Esophagus (tissue), 2 donors: ENCODE data around the gene CYB5R4. TPM values are rescaled to one million over a fixed set of nuclear protein-coding genes. Genes with fewer than 3 reads are reported as not detected.

Source experiments
- H3K27ac ChIP-seq, 2 donors: one replicate each; pipeline ENCODE4 v1.5.1; 2013; ENCODE audit warnings: low read depth in 2 of 2, mild to moderate bottlenecking in 2 of 2, inconsistent platforms in 1 of 2, low read length in 1 of 2, moderate library complexity in 1 of 2
- H3K27me3 ChIP-seq, 2 donors: one replicate each; pipeline ENCODE4 v1.6.1; 2013; ENCODE audit warnings: low read length in 2 of 2, control low read depth in 1 of 2, mild to moderate bottlenecking in 1 of 2; ENCODE audit not compliant: insufficient read depth in 2 of 2, control insufficient read depth in 1 of 2
- H3K36me3 ChIP-seq, 2 donors: one replicate each; pipeline ENCODE4 v1.6.1; 2013; ENCODE audit warnings: low read length in 1 of 2; ENCODE audit not compliant: control insufficient read depth in 2 of 2, insufficient read depth in 2 of 2
- H3K4me1 ChIP-seq, 2 donors: one replicate each; pipeline ENCODE4 v1.6.1; 2013; ENCODE audit warnings: low read length in 1 of 2; ENCODE audit not compliant: control insufficient read depth in 2 of 2, insufficient read depth in 2 of 2
- H3K4me3 ChIP-seq, 2 donors: one replicate each; pipeline ENCODE4 v1.5.1; 2013; ENCODE audit warnings: low read length in 2 of 2, mild to moderate bottlenecking in 2 of 2, low read depth in 1 of 2, moderate library complexity in 1 of 2
- H3K9me3 ChIP-seq, 2 donors: one replicate each; pipeline ENCODE4 v1.6.1; 2013; ENCODE audit warnings: mild to moderate bottlenecking in 2 of 2, low read depth in 1 of 2, low read length in 1 of 2, moderate library complexity in 1 of 2; ENCODE audit not compliant: control insufficient read depth in 2 of 2, insufficient read depth in 1 of 2
- WGBS, 2 donors: extraction: QIAGEN DNeasy Blood & Tissue Kit; methylation state at CpG; one replicate each; pipeline ENCODE4 v1.1.7; 2013; 5-methylcytosine and 5-hydroxymethylcytosine counted together
- polyA plus RNA-seq, 2 donors: library from polyadenylated mRNA; stranded (reverse); fragments of 200-250 nt; gene quantifications; one replicate each; pipeline ENCODE4 v1.2.3, GENCODE V29; 2013
- donor health status: healthy with polysubstance abuse.
- donor health status: Bipolar disorder and iron deficiency.

CYB5R4 gene
- polyA plus RNA-seq, 2 donors = 2.8 to 8.1 TPM

DNA sequence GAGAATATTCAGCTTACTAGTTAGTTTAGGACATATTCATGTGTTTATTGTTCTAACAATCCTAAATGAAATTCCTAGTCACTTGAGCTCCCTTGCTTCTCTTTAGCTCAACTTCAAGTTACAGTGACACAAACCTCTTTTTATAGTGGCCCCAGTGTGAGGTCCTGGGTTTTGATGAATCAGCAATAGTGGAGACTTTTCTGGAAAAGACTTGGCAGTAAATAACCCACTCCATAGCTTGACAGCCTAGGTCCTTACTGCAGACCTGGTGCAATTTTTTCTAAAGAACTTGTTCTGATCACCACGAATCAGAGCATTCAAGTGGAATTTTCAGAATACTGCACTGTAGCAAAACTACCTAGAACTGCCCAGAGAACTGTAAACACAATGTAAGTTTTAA is 13.2 kb upstream of the CYB5R4 start:
- Histone ChIP-seq H3K9me3 (no peaks in the 10 kb centered on the region), H3K4me3 (no peak overlapping the region), H3K36me3 (no peaks in the 10 kb centered on the region), H3K27ac (no peak overlapping the region), H3K4me1 (no peaks in the 10 kb centered on the region), H3K27me3 (no peaks in the 10 kb centered on the region)
- 39 to 49% methylated on average over 1 of the region's 1 CpG for WGBS, 2 donors

DNA sequence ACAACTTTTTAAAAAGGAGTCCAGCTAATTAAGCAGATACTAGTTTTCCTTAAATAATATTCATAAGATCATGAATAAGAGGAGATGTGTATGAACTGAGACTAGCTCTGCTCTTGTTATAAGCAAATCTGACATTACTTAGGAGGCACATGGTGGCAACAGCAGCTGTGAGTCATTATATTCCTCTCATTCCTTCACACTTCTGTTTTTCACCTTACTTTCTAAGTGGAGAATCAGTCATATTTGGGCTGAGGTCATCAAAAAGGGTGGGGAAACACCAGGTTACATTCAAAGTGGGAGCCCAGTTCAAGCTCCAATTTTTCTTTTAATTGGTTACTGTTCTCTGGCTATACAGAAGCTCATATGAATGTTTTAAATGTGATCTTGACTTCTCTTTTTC is 12.3 kb upstream of the CYB5R4 start:
- H3K9me3 ChIP-seq = no peaks in the 10 kb centered on the region
- H3K4me3 ChIP-seq = no peak overlapping the region
- H3K27ac ChIP-seq = no peak overlapping the region
- no peaks in the 10 kb centered on the region for H3K27me3 ChIP-seq
- no peaks in the 10 kb centered on the region for H3K4me1 ChIP-seq
- H3K36me3 ChIP-seq = no peaks in the 10 kb centered on the region

DNA sequence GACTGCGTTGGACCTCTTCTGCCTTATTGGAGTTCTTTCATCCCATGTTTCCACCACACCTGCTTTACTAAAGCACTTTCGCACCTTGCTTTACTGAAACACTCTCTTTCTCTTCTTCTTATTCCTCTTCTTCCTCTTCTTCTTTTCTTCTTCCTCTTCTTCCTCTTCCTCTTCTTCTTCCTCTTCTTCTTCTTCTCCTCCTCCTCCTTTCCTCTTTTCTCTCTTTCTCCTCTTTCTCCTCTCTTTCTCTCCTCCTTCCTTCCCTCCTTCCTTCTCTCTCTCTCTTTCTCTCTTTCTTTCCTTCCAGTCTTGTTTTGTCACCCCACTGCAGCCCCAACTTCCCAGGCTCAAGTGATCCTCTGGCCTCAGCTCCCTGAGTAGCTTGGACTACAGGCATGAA is 10.4 kb upstream of the CYB5R4 start:
- H3K4me3 ChIP-seq = no peak overlapping the region
- no peaks in the 10 kb centered on the region for H3K36me3 ChIP-seq
- H3K9me3 ChIP-seq = no peaks in the 10 kb centered on the region
- H3K4me1 ChIP-seq = peaks cover 6 to 13% of the 10 kb centered on the region in 2 donors
- no peak overlapping the region for H3K27ac ChIP-seq
- 77 to 85% methylated on average over 2 of the region's 2 CpGs for WGBS, 2 donors
- H3K27me3 ChIP-seq = peaks cover 0 to 5% of the 10 kb centered on the region in 2 donors

DNA sequence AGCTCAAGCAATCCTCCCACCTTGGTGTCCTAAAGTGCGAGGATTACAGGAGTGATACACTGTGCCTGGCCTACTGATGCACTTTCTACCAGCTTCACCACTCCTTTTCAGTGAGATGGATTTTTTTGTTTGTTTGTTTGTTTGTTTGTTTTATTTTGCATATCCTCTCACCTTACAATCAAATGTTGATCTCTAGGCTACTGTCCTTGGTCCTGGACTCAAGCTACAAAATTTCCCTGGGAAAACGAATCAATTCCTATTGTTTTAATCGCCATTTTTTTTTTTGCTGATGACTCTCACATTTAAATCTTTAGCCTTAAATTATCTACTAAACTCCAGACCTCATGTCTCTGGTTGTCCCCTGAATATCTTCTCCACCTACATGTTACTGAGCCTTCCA is 9.9 kb upstream of the CYB5R4 start:
- peaks cover 0 to 5% of the 10 kb centered on the region in 2 donors for H3K27me3 ChIP-seq
- H3K27ac ChIP-seq = no peak overlapping the region
- peaks cover 6 to 13% of the 10 kb centered on the region in 2 donors for H3K4me1 ChIP-seq
- WGBS, 2 donors = 78 to 80% methylated on average over 3 of the region's 3 CpGs
- no peak overlapping the region for H3K4me3 ChIP-seq
- H3K9me3 ChIP-seq = no peaks in the 10 kb centered on the region
- H3K36me3 ChIP-seq = no peaks in the 10 kb centered on the region

DNA sequence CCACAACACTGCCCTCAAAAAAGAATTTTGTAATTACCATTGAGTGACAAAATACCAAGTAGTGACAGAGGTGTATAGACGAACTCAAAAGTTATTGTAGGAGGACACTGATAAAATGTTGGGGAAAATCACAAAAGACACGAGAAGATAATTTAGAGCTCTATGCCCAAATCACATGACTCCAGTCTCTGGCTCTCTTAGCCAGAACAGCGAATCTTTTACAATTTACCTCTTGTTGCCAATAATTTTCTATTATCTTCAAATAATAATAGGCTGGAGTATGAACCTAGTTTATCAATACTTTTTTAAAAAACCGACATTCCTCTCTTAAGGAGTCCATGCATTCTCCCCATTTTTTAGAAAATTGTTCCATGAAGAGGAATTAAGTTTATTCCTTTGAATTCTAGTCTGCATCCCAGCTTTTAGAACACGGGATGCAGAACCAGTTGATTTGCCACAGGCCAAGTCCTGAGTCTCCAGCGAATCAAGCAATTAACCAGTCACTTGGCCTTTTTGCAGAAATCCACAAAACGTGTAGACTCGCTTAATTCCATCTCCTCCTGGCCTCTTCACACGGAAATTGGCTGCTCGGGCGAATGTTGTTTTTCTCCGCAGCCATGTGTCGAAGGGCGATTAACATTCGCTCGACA is 6.8 kb upstream of the CYB5R4 start:
- Histone ChIP-seq H3K9me3 (no peaks in the 10 kb centered on the region), H3K27me3 (peaks cover 0 to 5% of the 10 kb centered on the region in 2 donors), H3K4me1 (peaks cover 6 to 13% of the 10 kb centered on the region in 2 donors), H3K27ac (no peak overlapping the region), H3K4me3 (peak overlapping the region; percentile 42 to 51), H3K36me3 (no peaks in the 10 kb centered on the region)
- 12 to 14% methylated on average over 16 of the region's 16 CpGs for WGBS, 2 donors

DNA sequence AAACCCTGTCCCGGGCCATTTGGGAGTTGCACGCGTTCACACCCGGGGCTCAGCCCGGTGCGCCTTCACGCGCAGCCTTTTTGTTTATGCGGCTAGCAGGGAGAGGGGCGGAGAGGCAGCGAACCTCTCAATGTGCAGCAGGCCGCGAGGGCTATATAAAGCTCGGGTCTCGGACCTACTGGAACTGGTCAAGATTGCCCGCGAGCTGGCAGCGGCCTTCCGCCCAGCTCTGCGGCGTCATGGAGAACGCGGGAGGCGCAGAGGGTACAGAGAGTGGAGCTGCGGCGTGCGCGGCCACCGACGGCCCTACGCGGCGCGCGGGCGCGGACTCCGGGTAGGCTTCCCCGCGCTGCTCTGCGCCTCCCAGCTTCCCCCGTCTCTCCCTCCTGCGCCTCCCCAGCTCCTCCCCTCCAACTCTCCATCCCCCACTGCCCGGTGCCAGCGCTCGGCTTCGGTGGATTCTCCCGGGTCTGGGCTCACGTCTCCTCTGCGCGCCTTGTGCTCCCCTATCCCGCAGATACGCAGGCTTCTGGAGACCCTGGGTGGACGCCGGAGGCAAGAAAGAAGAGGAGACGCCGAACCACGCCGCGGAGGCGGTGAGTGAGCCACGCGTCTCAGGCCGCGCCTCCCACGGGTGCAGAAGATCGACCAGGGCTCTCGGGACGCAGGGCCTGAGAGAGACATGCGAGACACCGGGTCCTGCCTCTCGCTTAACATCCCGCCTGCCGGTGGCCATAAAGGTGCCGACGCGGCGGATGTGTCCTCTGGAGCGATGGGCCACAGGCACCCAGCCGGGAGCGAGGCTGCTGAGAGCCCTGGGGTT is 6.1 kb upstream of the CYB5R4 start, which contains the start of gene RIPPLY2:
Gene RIPPLY2 (plus strand): TSS at position 183 of the 823 bp plus-strand sequence. CDS start 57 bp downstream, at position 240.
- Histone ChIP-seq H3K36me3 (no peaks in the 10 kb centered on the region), H3K27ac (no peak within 1 kb of the TSS), H3K4me3 (peak within 1 kb of the TSS; percentile 42 to 51), H3K9me3 (no peaks in the 10 kb centered on the region), H3K27me3 (peaks cover 0 to 5% of the 10 kb centered on the region in 2 donors), H3K4me1 (peaks cover 6 to 13% of the 10 kb centered on the region in 2 donors)
- 1 to 2% methylated on average over 79 to 81 of the region's 81 CpGs for WGBS, 2 donors

DNA sequence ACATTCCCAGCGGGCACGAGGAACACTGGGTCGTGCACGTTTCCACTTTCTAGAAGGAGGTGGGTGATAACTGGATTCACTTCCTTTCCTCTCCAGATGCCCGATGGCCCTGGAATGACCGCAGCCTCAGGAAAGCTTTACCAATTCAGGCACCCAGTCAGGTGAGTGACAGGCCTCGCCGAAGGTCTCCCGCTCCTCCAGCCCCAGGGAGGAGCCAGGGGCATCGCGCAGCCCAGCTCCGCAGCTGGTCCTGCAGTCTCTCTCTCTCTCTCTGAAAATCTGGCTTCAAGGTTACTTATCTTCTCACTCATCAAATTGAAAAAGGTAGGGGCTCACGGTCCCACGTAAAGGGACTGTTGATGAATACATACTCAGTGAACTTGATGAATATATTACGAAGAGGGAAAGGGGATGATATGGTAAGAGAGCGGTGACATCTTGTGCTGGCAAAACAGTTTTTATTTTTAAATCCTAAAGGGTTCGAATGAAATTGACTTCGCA is 5.4 kb upstream of the CYB5R4 start:
- Histone ChIP-seq H3K27ac (no peak overlapping the region), H3K4me1 (peaks cover 6 to 13% of the 10 kb centered on the region in 2 donors), H3K36me3 (no peaks in the 10 kb centered on the region), H3K27me3 (peaks cover 0 to 5% of the 10 kb centered on the region in 2 donors), H3K4me3 (peak overlapping the region; percentile 42 to 51), H3K9me3 (no peaks in the 10 kb centered on the region)
- WGBS, 2 donors = 12 to 15% methylated on average over 18 of the region's 18 CpGs

DNA sequence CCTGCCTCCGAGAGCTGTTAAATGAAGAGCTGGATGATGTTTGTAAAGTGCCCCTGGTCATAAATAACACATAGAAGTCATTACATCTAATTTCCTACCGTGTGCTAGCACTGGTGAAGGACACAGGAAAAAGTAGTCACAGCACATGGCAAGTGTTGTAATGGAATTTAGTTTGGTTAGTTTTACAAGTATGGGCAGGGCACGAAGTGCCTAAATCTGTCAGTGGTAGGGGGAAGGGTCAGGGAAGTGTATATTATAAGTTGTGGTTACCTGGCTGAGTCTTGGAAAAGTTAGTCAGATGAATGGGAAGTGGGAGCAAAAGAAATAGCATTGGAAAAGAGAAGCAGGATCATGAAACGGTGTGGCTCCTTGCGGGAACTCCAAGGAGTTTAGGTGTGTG is 4.7 kb upstream of the CYB5R4 start:
- Histone ChIP-seq H3K4me3 (no peak overlapping the region), H3K27me3 (peaks cover 0 to 5% of the 10 kb centered on the region in 2 donors), H3K36me3 (no peaks in the 10 kb centered on the region), H3K27ac (no peak overlapping the region), H3K9me3 (no peaks in the 10 kb centered on the region), H3K4me1 (peaks cover 6 to 13% of the 10 kb centered on the region in 2 donors)
- WGBS, 2 donors = 49 to 50% methylated on average over 5 of the region's 5 CpGs

DNA sequence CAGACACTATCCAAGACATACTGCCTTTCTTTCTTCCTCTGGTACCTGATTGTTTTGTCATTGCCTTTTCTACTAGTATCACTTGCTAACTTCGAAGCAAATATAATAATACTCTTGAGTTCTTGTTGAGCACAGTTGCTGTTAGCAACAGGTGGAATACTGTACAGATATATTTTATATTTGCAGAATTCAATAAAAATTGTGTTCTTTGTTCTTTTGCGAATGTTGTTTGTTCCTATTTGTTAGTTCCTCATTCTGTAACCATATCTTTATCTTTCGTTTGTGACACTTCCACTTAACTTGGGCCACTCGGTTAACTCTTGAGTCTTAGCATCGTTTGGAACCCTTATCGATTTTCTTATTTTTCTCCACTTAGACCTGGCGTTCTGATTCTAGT is 868 bp downstream of the CYB5R4 start:
- Histone ChIP-seq H3K27ac (peak overlapping the region; percentile 78 to 86), H3K9me3 (no peaks in the 10 kb centered on the region), H3K27me3 (no peaks in the 10 kb centered on the region), H3K4me1 (no peaks in the 10 kb centered on the region), H3K36me3 (peaks cover 0 to 2% of the 10 kb centered on the region in 2 donors), H3K4me3 (peak overlapping the region; percentile 64 to 77)
- 19 to 25% methylated on average over 7 of the region's 7 CpGs for WGBS, 2 donors
